PC-9 (cell line): ENCODE data around the gene KLHDC4.

Experiments used
- CTCF ChIP-seq: fragments of 200-600 bp; sonication (generic); conservative IDR thresholded peaks from 2 replicates; pipeline ENCODE4 v1.6.1; 2017; ENCODE audit warnings: mixed run types, antibody characterized with exemption, mild to moderate bottlenecking, moderate library complexity
- EZH2 ChIP-seq: fragments of 200-600 bp; sonication (generic); IDR thresholded peaks from 2 replicates; pipeline ENCODE4 v1.8.0; 2017; ENCODE audit warnings: antibody characterized with exemption, low read depth

GRCh38 chr16:87790292-87791100 lies 24.7 kb upstream of the KLHDC4 start:
- TF ChIP-seq CTCF (no peak), EZH2 (no peak)
